ENCODE measurements around the gene MAP7D2. TPM values are rescaled to one million over a fixed set of nuclear protein-coding genes. Genes with fewer than 3 reads are reported as not detected.

The MAP7D2 gene
- total RNA-seq, 1 donor from 2014 or later, result 0.23 TPM

- Mint-ChIP-seq H3K4me3 (no peak overlapping the region), H3K9me3 (no peaks in the 10 kb centered on the region), H3K4me1 (no peaks in the 10 kb centered on the region), H3K27ac (no peak overlapping the region), H3K36me3 (ENCODE audit: low read depth) (no peaks in the 10 kb centered on the region), H3K27me3 (no peaks in the 10 kb centered on the region)
- intact Hi-C loops (cut with micrococcal nuclease), result no loop called here
- no peak for DNase-seq
Measured at GRCh38 chrX:20080277-20080676, 36.4 kb downstream of the MAP7D2 start.

GRCh38 chrX:20071511-20072079 is 45.1 kb downstream of the MAP7D2 start:
- H3K27me3 Mint-ChIP-seq, result peaks cover 2% of the 10 kb centered on the region
- intact Hi-C loops (cut with micrococcal nuclease), result no loop called here
- H3K4me3 Mint-ChIP-seq, result no peak overlapping the region
- no peaks in the 10 kb centered on the region for H3K4me1 Mint-ChIP-seq
- H3K36me3 Mint-ChIP-seq (ENCODE audit: low read depth), result no peaks in the 10 kb centered on the region
- no peaks in the 10 kb centered on the region for H3K9me3 Mint-ChIP-seq
- no peak for DNase-seq
- H3K27ac Mint-ChIP-seq, result no peak overlapping the region

DNA sequence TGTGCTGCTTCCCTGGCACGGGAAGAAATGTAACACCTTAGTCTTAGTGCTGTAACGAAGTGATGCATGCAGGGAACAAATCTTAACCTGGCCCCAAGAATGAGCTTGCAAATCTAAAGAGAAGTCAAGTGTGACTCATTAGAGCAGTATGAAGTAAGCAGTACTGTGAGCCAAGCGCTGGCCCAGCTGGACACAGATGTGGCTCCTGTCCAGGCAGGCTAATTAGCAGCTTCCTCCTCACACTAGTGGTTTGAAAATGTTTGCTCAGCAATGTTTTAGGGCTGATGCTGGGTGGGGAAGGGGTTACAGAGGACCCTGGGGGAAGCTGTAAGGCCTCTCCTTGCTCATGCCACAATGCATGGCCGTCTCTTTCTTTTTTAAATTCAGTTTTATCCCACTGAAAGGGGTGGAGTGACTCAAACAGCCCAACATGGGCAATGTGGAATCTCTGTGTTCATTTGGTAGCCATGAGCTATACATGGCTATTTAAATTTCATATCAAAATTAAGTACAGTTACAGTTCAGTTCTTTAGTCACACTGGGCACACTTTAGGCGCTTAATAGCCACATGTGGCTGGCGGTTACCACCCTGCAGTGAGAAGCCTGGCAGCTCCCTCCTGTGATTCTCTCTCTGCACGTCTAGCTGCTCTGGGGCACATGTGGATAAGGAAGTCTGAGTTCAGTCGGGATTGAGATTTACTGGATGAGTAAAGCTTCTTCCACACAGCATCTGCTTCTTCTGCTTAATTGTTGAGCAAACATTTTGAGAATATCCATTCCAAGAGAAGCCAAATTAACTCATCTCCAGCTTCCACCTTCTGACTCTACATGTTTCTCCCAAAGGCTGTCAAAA is 48.8 kb downstream of the MAP7D2 start:
- Mint-ChIP-seq H3K27me3 (peaks cover 2% of the 10 kb centered on the region), H3K9me3 (no peaks in the 10 kb centered on the region), H3K36me3 (ENCODE audit: low read depth) (no peaks in the 10 kb centered on the region), H3K4me3 (no peak overlapping the region), H3K4me1 (no peaks in the 10 kb centered on the region), H3K27ac (no peak overlapping the region)
- intact Hi-C loops (cut with micrococcal nuclease), result loop anchor here (2.0 to 5.0 kb wide), 2 partner anchors 163 to 696 kb away; no protein-coding TSS in a partner anchor
- no peak for DNase-seq

DNA sequence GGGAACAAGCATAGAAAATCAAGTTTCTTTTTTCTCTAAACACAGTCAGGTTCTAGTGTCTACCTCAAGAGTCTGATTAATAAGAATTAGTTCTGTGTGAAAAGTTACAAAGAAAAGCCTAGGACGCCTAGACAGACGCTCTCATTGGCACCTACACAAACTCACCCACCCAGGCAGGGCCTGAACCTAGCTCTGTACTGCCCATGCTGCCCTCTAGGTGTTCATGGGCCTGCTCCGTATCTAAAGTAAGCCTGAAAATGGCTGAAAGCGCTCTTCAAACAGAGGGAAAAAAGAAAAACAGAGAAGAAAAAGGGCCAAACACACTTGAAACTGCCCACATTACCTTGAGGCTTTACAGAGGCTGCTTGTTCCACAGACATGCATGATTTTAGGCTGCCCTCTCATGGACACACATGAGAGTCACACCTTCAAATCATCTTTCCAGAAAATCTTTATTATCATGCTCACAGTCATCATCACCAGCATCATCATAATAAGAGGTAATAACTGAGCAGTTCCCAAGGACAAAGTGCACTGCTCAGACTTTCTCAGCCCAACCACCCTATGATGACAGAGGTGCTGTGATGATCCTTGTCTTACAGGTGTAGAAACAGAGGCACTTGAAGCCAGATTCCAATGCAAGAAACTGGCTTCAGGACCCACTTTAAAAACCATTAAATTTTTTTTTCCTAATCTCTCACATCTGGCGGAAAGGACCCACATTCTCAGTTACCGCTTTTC is 49.6 kb downstream of the MAP7D2 start:
- intact Hi-C loops (cut with micrococcal nuclease), result loop anchor here (2.0 to 5.0 kb wide), 2 partner anchors 162 to 695 kb away; no protein-coding TSS in a partner anchor
- DNase-seq, result peak; percentile 66
- H3K4me3 Mint-ChIP-seq, result no peak overlapping the region

GRCh38 chrX:20063716-20064351 is 52.9 kb downstream of the MAP7D2 start:
- no peak overlapping the region for H3K27ac Mint-ChIP-seq
- peaks cover 4% of the 10 kb centered on the region for H3K4me1 Mint-ChIP-seq
- no peak overlapping the region for H3K4me3 Mint-ChIP-seq
- peaks cover under 1% of the 10 kb centered on the region for H3K27me3 Mint-ChIP-seq
- intact Hi-C loops (cut with micrococcal nuclease), result no loop called here
- peak; percentile 56 for DNase-seq
- no peaks in the 10 kb centered on the region for H3K9me3 Mint-ChIP-seq
- H3K36me3 Mint-ChIP-seq (ENCODE audit: low read depth), result no peaks in the 10 kb centered on the region

More for the DNA sequence above, 49.6 kb downstream of the MAP7D2 start:
- Mint-ChIP-seq H3K27ac (no peak overlapping the region), H3K4me1 (no peaks in the 10 kb centered on the region), H3K9me3 (no peaks in the 10 kb centered on the region), H3K36me3 (ENCODE audit: low read depth) (no peaks in the 10 kb centered on the region), H3K27me3 (peaks cover 2% of the 10 kb centered on the region)

DNA sequence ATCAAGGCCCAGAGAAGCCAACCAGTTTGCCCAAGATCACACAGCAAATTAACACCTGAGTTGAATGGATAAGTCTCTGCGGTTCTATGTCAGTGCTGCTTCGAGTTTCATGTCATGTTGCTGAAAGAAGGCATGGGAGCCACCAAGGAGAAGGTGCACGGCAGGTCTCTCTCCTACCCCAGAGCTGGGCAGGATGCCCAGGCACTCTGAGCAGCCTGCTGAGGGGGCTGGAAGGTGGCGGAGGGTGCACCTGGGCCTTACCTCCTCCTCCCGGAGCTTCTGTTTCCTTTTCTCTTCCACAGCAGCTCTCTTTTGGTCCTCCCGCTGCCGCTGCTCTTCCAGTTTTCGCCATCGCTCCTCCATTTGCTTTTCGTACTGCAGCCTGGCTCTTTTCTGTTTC is 53.6 kb downstream of the MAP7D2 start:
- peaks cover 2% of the 10 kb centered on the region for H3K27me3 Mint-ChIP-seq
- H3K36me3 Mint-ChIP-seq (ENCODE audit: low read depth), result no peaks in the 10 kb centered on the region

GRCh38 chrX:20061855-20062254 is 54.9 kb downstream of the MAP7D2 start:
- DNase-seq, result no peak
- Mint-ChIP-seq H3K27ac (no peak overlapping the region), H3K27me3 (peaks cover 5% of the 10 kb centered on the region), H3K4me1 (peaks cover 4% of the 10 kb centered on the region), H3K36me3 (ENCODE audit: low read depth) (no peaks in the 10 kb centered on the region), H3K9me3 (no peaks in the 10 kb centered on the region), H3K4me3 (no peak overlapping the region)
- intact Hi-C loops (cut with micrococcal nuclease), result no loop called here

More for the DNA sequence above, 53.6 kb downstream of the MAP7D2 start:
- no peak for DNase-seq
- intact Hi-C loops (cut with micrococcal nuclease), result no loop called here
- Mint-ChIP-seq H3K9me3 (no peaks in the 10 kb centered on the region), H3K27ac (no peak overlapping the region), H3K4me3 (no peak overlapping the region), H3K4me1 (peaks cover 4% of the 10 kb centered on the region)

DNA sequence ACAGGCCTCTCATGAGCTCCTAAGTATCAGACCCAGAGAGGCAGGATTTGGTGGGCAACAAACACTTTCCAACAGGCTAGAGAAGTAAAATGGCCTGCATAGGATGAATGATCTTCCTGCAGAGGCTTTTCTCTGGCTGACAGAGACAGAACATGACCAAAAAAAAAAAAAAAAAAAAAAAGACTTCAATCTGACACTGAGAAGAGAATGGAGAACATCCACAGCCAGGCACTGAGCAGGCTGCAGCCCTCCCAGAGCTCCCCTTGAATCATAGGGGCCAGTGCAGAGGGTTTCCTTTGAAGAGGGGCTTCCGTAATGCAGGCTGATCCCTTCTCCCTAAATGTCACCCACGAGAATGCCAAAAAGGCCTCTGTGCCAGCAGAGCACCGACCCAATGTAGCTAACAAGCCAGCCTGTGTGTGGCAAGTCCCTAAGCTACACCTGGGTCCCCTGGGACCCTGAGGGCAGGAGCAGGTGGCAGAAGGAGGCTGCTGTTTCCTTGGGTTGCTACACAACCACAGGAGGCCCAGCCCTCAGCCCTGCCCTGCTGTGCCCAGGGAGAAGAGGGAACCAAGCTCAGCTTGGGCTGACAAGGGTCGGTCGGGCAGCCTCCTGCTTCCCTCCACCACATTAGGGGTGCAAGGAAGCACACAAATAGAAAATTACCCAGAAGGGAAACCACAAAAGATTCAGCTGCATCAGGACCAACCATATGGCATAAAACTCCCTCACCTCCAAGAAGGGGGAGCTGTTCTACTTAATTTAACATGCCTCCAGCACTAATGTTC is 55.6 kb downstream of the MAP7D2 start:
- Mint-ChIP-seq H3K27me3 (peaks cover 6% of the 10 kb centered on the region), H3K27ac (no peak overlapping the region), H3K4me1 (peaks cover 4% of the 10 kb centered on the region), H3K9me3 (no peaks in the 10 kb centered on the region), H3K4me3 (no peak overlapping the region), H3K36me3 (ENCODE audit: low read depth) (no peaks in the 10 kb centered on the region)
- intact Hi-C loops (cut with micrococcal nuclease), result no loop called here
- DNase-seq, result peak; percentile 53

- intact Hi-C loops (cut with micrococcal nuclease), result no loop called here
- H3K4me1 Mint-ChIP-seq, result peaks cover 4% of the 10 kb centered on the region
- H3K36me3 Mint-ChIP-seq (ENCODE audit: low read depth), result no peaks in the 10 kb centered on the region
- no peak overlapping the region for H3K27ac Mint-ChIP-seq
- DNase-seq, result no peak
- no peaks in the 10 kb centered on the region for H3K9me3 Mint-ChIP-seq
- peaks cover 6% of the 10 kb centered on the region for H3K27me3 Mint-ChIP-seq
- H3K4me3 Mint-ChIP-seq, result no peak overlapping the region
Measured at GRCh38 chrX:20059467-20060128, 57.1 kb downstream of the MAP7D2 start.

DNA sequence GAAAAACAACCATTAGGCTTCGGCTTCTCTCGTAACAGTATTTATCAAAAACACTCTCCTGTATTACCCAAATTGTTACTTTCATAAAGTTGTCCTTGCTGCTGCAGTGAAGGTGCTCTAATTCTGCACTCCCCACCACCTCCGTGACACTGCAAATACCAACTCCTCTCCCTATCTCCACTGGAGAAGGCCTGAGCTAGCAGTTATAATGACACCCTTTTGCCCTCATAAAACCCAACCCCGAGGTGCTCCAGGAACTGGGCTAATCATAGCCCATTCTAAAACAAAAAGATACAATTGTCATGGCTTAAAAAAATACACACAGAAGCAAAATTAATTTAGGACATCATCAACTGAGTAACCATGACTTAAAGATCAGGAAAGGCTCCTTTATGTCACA is 59.2 kb downstream of the MAP7D2 start:
- Mint-ChIP-seq H3K27me3 (peaks cover 6% of the 10 kb centered on the region), H3K9me3 (no peaks in the 10 kb centered on the region), H3K4me3 (no peak overlapping the region), H3K4me1 (peaks cover 4% of the 10 kb centered on the region), H3K27ac (no peak overlapping the region), H3K36me3 (ENCODE audit: low read depth) (no peaks in the 10 kb centered on the region)
- no peak for DNase-seq
- intact Hi-C loops (cut with micrococcal nuclease), result no loop called here

GRCh38 chrX:20056704-20057103 is 60.0 kb downstream of the MAP7D2 start:
- H3K36me3 Mint-ChIP-seq (ENCODE audit: low read depth), result no peaks in the 10 kb centered on the region
- peaks cover 4% of the 10 kb centered on the region for H3K4me1 Mint-ChIP-seq
- no peak for DNase-seq
- H3K4me3 Mint-ChIP-seq, result no peak overlapping the region
- H3K27ac Mint-ChIP-seq, result no peak overlapping the region
- peaks cover 6% of the 10 kb centered on the region for H3K27me3 Mint-ChIP-seq
- H3K9me3 Mint-ChIP-seq, result no peaks in the 10 kb centered on the region
- intact Hi-C loops (cut with micrococcal nuclease), result no loop called here

DNA sequence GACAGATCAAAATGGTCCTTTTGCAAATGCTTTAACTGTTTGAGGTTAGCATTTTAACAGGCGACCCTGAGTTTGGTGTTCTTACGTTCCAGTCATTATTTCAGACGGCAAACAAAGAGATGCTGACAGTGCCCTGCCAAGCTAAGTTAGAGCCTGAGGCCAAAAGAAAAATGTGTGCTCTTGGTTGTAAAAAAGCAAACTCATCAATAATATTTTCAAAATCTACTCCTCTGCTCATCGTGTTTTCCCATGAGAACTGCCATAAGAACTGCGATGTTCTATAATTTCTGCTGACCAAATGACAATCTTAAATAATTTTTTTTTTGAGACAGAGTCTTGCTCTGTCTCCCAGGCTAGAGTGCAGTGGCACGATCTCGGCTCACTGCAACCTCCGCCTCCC is 63.2 kb downstream of the MAP7D2 start:
- no peak overlapping the region for H3K27ac Mint-ChIP-seq
- H3K27me3 Mint-ChIP-seq, result peaks cover 6% of the 10 kb centered on the region
- no peak overlapping the region for H3K4me3 Mint-ChIP-seq
- no peaks in the 10 kb centered on the region for H3K4me1 Mint-ChIP-seq
- no peaks in the 10 kb centered on the region for H3K9me3 Mint-ChIP-seq
- DNase-seq, result no peak
- no peaks in the 10 kb centered on the region for H3K36me3 Mint-ChIP-seq (ENCODE audit: low read depth)
- intact Hi-C loops (cut with micrococcal nuclease), result no loop called here

- no peak overlapping the region for H3K4me3 Mint-ChIP-seq
- no peaks in the 10 kb centered on the region for H3K36me3 Mint-ChIP-seq (ENCODE audit: low read depth)
- intact Hi-C loops (cut with micrococcal nuclease), result no loop called here
- peaks cover 2% of the 10 kb centered on the region for H3K27me3 Mint-ChIP-seq
- DNase-seq, result no peak
- H3K9me3 Mint-ChIP-seq, result no peaks in the 10 kb centered on the region
- no peaks in the 10 kb centered on the region for H3K4me1 Mint-ChIP-seq
- no peak overlapping the region for H3K27ac Mint-ChIP-seq
Measured at GRCh38 chrX:20046864-20047263, 69.8 kb downstream of the MAP7D2 start.

Data from activated CD4-positive, alpha-beta T cell treated with anti-CD3 and anti-CD28 coated beads, Interleukin-2, amount 10 ng/mL, durations not matched to agents 24 days and 14 days (primary cell).